Motor neuron (in vitro differentiated cells): ENCODE results near the gene KLHL29. TPM values are rescaled to one million over a fixed set of nuclear protein-coding genes. Genes with fewer than 3 reads are reported as not detected.

Source experiments
- ATAC-seq, 8 experiments: fragments of 200-7000 bp; cut with Tn5 transposase; replicated peaks in 6 of 8; 2 replicates each; pipeline ENCODE4 v1.8.0; 2021; ENCODE audit warnings: mild to moderate bottlenecking in 8 of 8, moderate library complexity in 8 of 8
- H3K27ac ChIP-seq, 2 donors: fragments of 250-450 bp; sonication (Bioruptor Pico); 2 replicates each; pipeline ENCODE4 v1.9.0; 2021; ENCODE audit warnings: antibody characterized with exemption in 2 of 2, mild to moderate bottlenecking in 2 of 2, moderate library complexity in 1 of 2
- H3K4me1 ChIP-seq, 2 donors: fragments of 250-450 bp; sonication (Bioruptor Pico); replicated peaks in 1 of 2; 2 replicates each; pipeline ENCODE4 v1.6.1; 2021; ENCODE audit warnings: antibody characterized with exemption in 2 of 2, mild to moderate bottlenecking in 2 of 2, moderate library complexity in 1 of 2
- H3K4me3 ChIP-seq, 5 donors: fragments of 250-450 bp; sonication (Bioruptor Pico); 2 replicates each; pipeline ENCODE4 v1.9.0; 2021; ENCODE audit warnings: antibody characterized with exemption in 5 of 5, mild to moderate bottlenecking in 5 of 5, moderate library complexity in 4 of 5
- WGBS, 10 experiments: fragments of 450-650 bp; shearing (Covaris generic); methylation state at CpG; one replicate each; pipeline ENCODE4 v1.0.0; 2022; 5-methylcytosine and 5-hydroxymethylcytosine counted together
- in situ Hi-C, 9 experiments: fragments of 400-800 bp; cut with MboI; loops; one replicate each; pipeline ENCODE4 v1.15.0; 2021; ENCODE audit warnings: low sequenced_read_pairs in 9 of 9, low pct_unique_long_range_greater_than_20kb in 2 of 9; ENCODE audit not compliant: unreplicated experiment in 9 of 9
- total RNA-seq, 8 experiments: library from RNA; unstranded; fragments of 300-600 nt; gene quantifications; 2 replicates each; pipeline versions ENCODE4 v1.2.3 to v1.2.4, GENCODE V29; 2022

The KLHL29 gene
- total RNA-seq, 8 experiments from 2014 or later = 4.1 to 58.7 (median 5.4) TPM

DNA sequence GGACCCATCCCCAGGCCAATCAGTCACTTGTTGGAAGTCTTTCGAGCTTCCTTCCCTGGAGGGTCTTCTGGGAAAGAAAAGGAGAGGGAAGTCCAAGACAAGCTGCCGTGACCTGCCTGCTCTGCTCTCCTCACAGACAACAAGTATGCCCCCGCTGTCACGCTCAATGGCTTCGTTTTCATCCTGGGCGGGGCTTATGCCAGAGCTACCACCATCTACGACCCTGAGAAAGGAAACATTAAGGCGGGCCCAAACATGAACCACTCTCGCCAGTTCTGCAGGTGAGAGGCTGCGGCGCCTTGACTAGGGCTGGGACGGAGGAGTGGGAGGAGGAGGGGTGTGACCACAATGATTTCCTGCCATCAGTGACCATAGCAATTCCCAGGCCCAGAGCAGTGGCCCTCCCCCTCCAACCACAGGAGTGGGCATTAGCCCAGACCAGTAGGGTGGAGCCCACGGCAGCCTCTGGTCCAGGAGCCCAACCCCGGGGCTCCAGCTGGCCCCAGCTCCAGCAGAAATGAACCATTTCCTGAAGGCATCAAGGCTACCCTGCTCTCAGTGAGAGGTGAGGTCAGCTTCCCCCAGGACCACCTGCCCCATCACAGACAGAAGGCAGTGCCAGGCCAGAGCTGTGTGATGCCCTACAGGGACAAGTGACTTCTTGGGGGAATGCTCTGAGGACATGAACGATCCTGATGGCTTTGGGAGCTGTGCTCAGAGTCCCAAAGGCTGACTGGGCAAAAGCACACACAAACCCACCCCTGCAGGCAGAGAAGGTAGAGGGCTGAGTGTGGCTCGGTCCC lies 318.8 kb downstream of the KLHL29 start:
- peak in 1 of 8 experiments; percentile 40 for ATAC-seq
- Histone ChIP-seq H3K27ac (no peak overlapping the region), H3K4me1 (peaks cover 0 to 7% of the 10 kb centered on the region in 2 donors), H3K4me3 (no peak overlapping the region)
- in situ Hi-C loops = no loop called here
- WGBS, 10 experiments = 83 to 100% (median 95%) methylated on average over 1 to 10 of the region's 16 CpGs; no CpG with 5 or more reads in 4 of the 10 experiments

DNA sequence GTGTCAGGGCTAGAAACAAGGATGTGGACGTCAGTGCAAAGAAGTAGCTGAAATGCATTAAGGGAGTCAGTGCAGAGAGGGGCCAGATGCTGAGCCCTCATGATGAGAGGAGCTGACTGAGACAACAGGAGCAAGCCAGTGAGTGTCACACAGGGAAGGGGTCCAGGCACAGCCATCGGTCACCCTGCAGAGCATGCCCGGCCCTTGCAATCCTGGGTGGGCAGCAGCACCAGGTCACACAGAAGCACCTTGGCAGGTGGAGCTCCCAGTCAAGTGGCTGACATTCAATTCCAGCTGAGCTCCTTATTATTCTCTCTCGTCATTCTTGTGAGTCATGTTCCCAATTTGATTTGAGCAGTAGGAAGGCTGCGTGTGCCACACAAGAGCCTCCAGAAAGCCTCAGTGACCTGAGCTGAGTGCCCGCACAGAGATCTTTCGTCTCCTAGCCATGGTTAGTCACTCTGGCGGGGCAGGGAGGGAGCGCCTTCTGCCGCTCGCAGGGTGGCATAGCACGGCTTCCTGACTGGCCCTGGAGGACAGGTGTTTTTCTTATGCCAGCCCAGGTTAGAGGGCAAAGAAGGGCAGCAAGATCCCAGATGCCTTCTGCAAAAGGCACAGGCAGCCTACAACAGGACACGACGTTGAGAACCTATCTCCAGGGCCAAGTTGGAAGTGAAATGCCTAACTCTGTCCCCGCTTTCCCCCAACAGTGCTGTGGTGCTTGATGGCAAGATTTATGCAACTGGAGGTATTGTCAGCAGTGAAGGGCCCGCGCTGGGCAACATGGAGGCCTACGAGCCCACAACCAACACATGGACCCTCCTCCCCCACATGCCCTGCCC lies 321.0 kb downstream of the KLHL29 start:
- ATAC-seq = no peak
- H3K27ac ChIP-seq = no peak overlapping the region
- in situ Hi-C loops = no loop called here
- H3K4me1 ChIP-seq = no peaks in the 10 kb centered on the region
- no peak overlapping the region for H3K4me3 ChIP-seq
- 71 to 100% (median 93%) methylated on average over 1 to 9 of the region's 18 CpGs; no CpG with 5 or more reads in 1 of the 10 experiments for WGBS, 10 experiments

DNA sequence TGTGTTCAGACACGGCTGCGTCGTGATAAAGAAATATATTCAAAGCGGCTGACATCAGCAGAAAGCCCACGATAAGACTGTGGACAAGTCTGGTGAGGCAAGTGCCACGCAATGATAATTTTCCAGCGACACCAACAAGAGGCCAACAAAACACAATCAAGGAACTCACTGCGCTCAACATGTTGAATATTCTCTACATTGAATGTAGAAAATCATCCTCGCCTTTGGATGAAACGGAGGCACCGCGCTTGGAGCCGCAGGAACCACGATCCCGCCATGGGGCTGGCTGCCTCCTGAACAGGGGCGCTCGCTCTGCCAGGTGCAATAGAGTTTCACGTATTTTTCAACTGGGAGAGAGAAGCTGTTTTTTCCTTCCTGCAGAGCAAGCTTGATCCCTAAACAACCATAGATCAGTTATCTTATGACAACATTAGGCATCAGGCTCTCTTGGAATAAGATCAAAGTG lies 321.7 kb downstream of the KLHL29 start:
- Histone ChIP-seq H3K4me3 (no peak overlapping the region), H3K4me1 (no peaks in the 10 kb centered on the region), H3K27ac (no peak overlapping the region)
- no peak for ATAC-seq
- in situ Hi-C loops = no loop called here
- WGBS, 10 experiments = 83 to 100% (median 97%) methylated on average over 1 to 18 of the region's 18 CpGs; no CpG with 5 or more reads in 2 of the 10 experiments

DNA sequence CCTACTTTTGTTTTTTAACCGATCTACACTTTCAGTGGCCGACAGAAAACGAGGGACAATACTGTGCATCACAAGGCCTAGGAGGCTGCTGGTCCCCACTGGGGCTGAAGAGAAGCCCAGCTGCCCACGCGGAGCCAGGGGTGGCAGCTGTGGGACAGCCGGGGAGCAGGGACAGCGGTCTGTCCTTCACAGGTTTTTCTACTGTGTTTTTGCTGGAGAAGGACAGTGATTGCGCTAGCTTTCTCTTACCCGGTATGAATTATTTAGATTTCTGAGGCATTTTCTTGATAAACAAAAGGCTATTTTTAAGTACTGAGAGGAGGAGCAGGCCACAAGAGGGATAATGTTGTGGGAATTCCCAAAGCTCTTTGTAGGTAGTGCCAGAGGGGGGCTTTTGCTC lies 322.1 kb downstream of the KLHL29 start:
- H3K4me1 ChIP-seq = peaks cover 0 to 2% of the 10 kb centered on the region in 2 donors
- in situ Hi-C loops = no loop called here
- H3K27ac ChIP-seq = peak overlapping the region in 1 of 2 donors; percentile 7
- 80 to 100% (median 90%) methylated on average over 2 to 7 of the region's 9 CpGs; no CpG with 5 or more reads in 3 of the 10 experiments for WGBS, 10 experiments
- ATAC-seq = no peak
- no peak overlapping the region for H3K4me3 ChIP-seq

DNA sequence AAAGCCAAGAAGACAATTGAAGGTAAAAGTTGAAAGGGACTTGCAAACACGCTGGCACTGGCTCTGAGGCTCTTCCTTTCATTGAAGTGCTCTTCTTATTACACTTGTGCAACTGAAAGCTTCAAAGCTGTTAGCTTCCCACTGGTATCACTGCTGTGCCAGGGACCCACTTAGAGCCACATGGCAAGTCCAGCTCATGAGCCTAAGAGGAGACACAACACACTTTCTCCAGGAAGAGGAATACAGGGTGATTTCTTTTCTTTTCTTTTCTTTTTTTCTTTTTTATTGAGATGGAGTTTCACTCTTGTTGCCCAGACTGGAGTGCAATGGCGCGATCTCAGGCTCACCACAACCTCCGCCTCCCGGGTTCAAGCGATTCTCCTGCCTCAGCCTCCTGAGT lies 323.8 kb downstream of the KLHL29 start:
- 81 to 100% (median 95%) methylated on average over 1 to 6 of the region's 6 CpGs; no CpG with 5 or more reads in 1 of the 10 experiments for WGBS, 10 experiments
- Histone ChIP-seq H3K4me1 (peaks cover 0 to 10% of the 10 kb centered on the region in 2 donors), H3K27ac (no peak overlapping the region), H3K4me3 (no peak overlapping the region)
- no peak for ATAC-seq
- in situ Hi-C loops = no loop called here

DNA sequence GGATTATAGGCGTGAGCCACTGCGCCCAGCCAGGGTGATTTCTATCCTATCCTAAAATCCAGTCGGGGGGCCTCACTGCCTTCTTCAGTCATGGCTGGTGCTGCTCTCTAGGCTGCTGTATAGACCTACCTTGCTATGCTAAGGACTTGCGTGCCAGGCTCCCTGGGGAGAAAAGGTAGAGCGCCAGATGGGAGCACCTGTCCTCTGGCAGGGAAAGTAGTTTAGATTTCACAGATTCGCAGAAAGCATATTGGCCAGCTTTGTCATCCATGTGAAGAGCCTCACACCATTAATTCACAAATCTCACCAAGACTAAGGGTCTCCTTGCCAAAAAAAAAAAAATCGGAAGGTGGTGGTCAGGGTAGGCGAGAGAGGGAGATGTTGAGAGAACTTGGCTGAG lies 324.3 kb downstream of the KLHL29 start:
- WGBS, 10 experiments = 88 to 100% (median 100%) methylated on average over 1 to 6 of the region's 8 CpGs; no CpG with 5 or more reads in 1 of the 10 experiments
- ATAC-seq = no peak

DNA sequence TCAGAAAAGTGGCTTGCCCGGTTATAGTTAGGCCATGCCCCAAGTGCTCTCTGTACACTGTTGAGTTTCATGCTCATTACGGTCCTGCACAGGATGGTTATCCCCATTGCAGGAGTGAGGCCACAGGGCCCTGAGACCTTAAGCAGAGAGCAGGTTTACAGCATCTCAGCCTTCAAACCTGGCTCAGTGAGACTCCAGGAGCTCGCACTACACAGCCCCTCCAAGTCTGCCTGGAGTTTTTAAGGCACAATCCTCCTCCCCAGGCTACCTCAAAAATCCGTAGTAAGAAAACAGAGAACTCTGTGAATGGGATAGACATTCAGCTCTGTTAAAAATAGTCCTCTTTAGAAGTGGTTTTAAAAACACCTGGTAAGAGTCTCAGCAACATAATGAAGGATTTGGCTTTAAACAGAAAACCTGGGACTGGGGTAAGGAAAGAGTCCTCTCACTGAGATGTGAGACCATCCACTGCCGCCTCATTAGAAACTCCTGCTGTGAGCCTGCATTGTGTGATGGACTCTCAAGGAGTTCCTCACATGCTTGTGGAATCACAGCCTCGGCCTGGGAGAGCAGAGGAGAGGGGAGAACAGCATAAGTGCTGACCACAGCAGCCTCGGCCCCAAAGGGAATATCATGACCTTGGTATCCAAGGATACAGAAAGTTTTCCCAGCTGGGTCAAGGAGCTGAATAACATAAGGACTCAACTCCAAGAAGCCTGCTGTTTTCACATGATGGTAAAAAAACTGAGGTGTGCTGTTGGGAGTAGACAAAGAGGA lies 327.2 kb downstream of the KLHL29 start:
- Histone ChIP-seq H3K27ac (no peak overlapping the region), H3K4me3 (no peak overlapping the region), H3K4me1 (peaks cover 0 to 10% of the 10 kb centered on the region in 2 donors)
- in situ Hi-C loops = no loop called here
- WGBS, 10 experiments = 35 to 100% (median 73%) methylated on average over 2 to 6 of the region's 7 CpGs; no CpG with 5 or more reads in 2 of the 10 experiments
- peak in 3 of 8 experiments; percentile 24 to 63 (median 25) for ATAC-seq

More for the DNA sequence above, 324.3 kb downstream of the KLHL29 start:
- Histone ChIP-seq H3K4me1 (peaks cover 0 to 10% of the 10 kb centered on the region in 2 donors), H3K27ac (no peak overlapping the region), H3K4me3 (no peak overlapping the region)
- in situ Hi-C loops = no loop called here

DNA sequence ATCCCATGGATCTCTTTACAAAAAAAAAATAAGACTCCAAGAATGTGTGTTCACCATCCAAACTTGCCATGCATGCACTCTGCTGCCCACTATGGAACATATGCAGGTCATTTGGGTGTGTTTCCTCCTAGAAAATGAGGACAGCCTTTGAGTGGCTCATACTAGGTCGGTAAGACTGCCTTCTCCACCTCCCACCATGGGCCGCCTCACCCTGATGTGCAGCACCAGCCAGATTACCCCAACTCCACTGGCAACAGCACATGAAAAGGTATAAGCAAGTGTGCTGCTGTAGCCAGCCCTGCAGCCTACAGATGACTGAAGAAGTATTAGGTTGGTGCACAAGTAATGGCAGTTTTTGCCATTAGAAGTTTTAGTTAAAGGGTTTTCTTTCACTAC lies 327.8 kb downstream of the KLHL29 start:
- in situ Hi-C loops = no loop called here
- 80% methylated on average over 1 of the region's 2 CpGs; no CpG with 5 or more reads in 9 of the 10 experiments for WGBS, 10 experiments

DNA sequence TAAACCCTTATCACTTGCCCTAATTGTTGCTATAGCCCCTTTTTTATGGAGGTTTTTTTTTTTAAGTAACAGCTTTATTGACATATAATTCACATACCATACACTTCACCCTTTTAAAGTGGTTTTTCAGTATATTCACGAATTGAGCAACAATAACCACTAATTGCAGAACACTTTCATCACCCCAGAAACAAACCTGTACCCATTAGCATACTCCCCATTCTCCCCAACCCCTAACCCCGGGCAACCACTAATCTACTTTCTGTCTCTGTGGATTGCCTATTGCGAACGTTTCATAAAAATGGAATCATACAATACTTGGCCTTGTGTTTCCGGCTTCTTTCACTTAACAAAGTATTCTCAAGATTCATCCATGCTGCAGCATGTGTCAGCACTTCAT lies 328.4 kb downstream of the KLHL29 start:
- ATAC-seq = no peak
- 40 to 100% (median 87%) methylated on average over 1 to 4 of the region's 5 CpGs; no CpG with 5 or more reads in 1 of the 10 experiments for WGBS, 10 experiments
- in situ Hi-C loops = no loop called here

More for the DNA sequence above, 327.8 kb downstream of the KLHL29 start:
- Histone ChIP-seq H3K4me3 (no peak overlapping the region), H3K27ac (no peak overlapping the region), H3K4me1 (peaks cover 0 to 10% of the 10 kb centered on the region in 2 donors)
- peak in 2 of 8 experiments; percentile 9 to 40 for ATAC-seq

DNA sequence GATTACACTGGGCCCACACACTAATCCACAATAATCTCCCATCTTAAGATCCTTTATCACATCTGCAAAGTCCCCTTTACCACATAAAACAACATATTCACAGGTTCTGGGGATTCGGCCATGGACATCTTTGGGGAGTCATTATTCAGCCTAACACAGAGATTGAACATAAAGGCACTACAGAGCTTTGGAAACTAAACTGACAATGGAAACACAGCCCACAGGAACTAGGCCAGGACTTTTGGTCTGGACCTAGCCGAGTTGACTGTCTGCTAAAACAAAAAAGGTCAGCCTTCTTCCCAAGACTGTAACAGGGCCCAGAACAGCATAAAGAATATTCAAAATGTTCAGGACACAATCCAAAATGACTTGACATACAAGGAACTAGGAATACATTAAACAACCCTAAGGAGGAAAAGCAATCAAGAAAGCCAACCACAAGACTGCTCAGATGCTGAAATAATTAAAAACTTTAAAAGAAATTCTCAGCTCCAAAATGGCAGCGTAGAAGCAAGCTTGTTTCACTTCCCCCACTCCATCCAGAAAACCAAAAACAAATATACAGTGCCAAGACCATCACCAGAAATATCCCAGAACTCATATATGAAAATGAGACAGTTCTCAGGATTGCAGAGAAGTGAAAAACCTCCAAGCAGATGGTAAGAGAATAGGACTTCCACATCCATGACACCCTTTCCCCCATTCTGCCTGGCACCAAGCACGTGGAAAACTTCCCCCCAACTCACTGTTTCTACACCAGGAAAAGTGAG lies 334.1 kb downstream of the KLHL29 start:
- Histone ChIP-seq H3K4me1 (no peaks in the 10 kb centered on the region), H3K4me3 (no peak overlapping the region), H3K27ac (no peak overlapping the region)
- in situ Hi-C loops = no loop called here
- WGBS, 10 experiments = 43 to 100% (median 91%) methylated on average over 1 to 4 of the region's 4 CpGs; no CpG with 5 or more reads in 1 of the 10 experiments
- no peak for ATAC-seq

More for the DNA sequence above, 328.4 kb downstream of the KLHL29 start:
- Histone ChIP-seq H3K4me1 (peaks cover 0 to 10% of the 10 kb centered on the region in 2 donors), H3K27ac (no peak overlapping the region), H3K4me3 (no peak overlapping the region)

DNA sequence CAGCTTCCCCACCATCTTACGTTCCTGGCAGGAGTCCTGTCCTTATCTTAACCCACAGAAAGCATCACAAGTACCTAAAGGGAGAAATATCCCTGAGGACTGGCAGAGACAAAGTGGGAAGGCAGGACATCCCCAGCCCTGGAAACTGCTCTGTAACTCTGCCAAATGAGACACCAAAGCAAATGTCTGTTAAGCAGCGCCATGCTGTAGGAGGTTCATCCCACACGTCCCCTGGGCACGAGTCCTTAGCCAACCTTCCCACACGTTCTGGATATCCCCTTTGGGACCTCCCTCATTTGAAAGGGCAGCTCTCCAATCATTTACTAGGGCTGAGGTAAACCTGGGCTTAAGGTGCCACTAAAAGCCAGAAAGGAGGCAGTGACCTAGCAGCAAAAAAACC lies 334.7 kb downstream of the KLHL29 start:
- 20 to 100% (median 81%) methylated on average over 1 to 5 of the region's 5 CpGs; no CpG with 5 or more reads in 5 of the 10 experiments for WGBS, 10 experiments

More for the DNA sequence above, 334.7 kb downstream of the KLHL29 start:
- in situ Hi-C loops = no loop called here
- Histone ChIP-seq H3K27ac (no peak overlapping the region), H3K4me1 (no peaks in the 10 kb centered on the region), H3K4me3 (no peak overlapping the region)
- no peak for ATAC-seq
